NOMO-1 treated with DMSO at 0.1 percent for 48 hours (cell line): ENCODE measurements around the gene GAS7.

ENCODE experiments used
- DNase-seq: peaks from one replicate; lab custom pipeline; 2025; ENCODE audit not compliant: unreplicated experiment; lab: John Stamatoyannopoulos, UW

GAS7 gene

DNA sequence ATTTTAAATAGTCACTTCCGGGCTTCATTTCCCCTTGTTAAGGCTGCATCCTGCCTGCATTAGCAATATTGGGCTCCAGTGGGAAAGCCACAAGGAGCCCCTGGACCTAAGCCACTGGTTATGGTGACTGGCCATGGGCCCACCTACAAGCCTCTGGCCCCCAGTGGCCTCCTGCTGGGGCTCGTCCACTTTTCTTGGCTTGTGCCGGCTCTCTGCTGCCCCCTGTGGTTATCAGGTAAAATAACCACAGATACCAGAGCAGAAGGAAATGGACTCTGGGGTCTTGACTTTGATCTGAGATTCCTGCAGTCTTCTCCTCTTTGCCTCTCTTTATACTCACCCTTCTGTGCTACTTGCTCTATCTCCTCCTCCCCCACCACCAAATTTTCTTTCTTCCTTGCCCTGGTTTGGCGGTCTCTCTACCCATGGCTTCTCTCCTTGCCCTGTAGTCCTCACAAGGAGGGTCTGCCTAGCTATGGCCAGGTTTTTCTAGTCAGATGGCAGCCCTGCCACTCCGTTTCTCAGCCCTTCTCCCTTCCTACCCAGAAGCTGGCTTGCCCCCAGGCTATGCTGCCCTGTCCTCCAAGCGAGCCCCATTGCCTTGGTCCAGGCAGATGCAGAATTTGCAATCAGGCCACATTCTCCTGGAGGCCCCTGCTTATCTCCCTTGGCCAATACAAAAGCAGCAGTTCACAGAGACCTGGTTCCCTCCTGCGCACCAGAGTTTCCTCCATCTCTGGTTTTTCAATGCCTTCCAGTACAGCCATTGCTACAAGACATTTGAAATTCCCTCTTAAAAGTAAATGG is 210.4 kb downstream of the GAS7 start:
- DNase-seq: peak; percentile 1

DNA sequence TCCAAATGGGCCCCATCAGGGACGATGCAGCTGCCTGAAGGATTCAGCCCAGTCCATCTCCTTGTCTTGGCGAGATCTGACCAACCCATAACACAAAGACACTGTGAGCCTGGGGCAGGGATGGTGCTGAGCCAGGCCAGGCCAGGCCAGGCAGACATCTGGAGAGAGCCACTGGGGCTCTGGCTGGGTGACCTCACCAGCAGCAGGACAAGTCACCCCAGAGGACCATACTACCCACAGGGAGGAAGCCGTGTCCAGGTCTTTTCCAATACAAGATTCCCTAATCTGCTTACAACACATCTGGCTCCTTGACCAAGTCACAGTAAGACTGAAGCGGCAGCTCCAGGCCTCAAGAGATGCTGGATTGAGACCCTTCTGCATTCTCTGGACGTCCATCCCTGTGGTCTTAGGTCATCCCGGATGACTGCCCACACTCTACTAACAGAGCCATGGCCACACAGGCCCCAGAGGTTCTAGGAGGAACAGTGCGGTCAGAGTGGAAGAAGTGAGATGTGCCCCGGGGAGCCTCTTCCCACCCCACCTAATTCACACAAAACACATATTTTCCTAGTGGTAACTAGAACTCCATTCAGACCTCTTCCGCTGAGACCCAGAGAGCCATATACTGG is 211.5 kb downstream of the GAS7 start:
- no peak for DNase-seq

DNA sequence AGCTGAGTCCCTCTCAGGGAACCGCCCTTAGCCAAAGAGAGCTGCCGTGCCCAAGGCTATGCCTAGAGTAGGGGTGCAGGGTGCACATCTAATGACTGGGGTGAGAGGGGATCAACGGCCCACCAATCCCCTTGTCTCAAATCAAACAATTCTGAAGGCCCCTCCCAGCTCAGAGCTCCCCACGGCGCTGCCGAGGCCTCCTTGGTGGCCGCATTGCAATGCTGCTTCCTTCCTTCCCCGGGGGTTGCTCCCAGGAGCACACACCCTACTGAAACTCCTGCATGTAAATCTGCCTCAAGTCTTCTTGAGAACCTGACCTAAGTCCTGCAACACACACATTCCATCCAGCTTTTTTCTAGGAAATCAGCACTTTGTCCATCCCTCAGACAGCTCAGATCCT is 212.8 kb downstream of the GAS7 start:
- DNase-seq: no peak

DNA sequence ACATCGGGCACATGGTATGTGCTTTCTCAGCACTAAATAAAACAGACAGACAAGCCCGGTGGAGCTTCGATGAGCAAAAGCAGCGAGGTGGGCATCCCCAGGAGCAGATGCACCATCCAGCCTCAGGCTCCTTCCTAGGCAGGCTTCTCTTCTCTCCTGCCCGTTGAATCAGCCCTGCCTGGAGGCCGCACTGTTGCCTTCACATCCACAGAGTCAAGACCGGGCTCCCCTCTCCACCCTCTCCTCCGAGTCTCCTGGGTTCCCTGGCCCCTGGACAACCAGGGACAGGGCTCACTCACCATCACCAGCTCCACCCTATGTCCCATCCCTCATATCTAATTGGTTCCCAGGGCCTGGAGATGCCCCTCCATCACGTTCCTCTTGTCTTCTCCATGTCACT is 213.6 kb downstream of the GAS7 start:
- no peak for DNase-seq

DNA sequence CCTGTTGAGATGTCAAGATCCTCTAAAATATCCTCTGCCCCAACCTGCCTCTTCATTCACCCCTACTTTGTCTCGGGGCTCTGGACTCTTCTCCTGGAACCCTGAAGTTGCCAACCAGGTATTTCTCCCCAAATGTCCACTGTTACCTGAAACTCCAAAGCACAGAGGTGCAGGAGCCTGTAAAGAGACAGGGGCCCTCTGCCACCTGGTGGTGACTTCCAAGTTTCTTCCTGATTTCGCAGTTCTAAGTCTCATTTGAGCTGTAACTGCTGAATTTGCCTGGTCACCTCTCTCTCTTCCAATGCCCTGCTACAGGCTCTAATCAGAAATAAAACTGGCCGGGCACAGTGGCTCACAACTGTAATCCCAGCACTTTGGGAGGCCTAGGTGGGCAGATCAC is 216.2 kb downstream of the GAS7 start:
- peak; percentile 14 for DNase-seq

DNA sequence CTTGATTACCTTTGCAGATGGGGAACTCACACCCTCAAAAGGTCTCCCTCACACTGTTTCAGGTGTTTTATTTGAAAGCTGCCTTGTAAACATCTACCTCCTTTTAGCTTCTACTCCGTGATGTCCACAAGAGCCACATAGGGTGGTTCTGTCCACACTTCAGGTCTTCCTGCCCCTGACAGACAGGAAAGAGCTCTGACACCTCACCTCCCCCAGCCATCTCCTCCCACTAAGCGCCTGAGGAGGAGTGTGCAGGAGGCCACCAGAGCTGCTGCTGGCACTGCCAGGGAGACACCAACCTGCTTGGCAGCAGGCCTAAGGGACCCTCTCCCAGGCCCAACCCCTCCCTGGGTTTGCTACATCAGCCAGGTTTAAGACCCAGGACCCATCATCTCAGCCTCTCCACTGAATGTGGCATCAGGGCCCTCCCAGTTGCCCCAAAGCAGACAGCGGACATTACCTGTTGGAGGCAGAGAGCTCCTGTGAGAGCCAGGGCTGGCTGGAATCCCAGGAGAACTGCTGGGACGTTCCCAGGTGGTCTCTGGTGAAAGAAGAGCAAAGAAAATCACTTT is 217.0 kb downstream of the GAS7 start:
- no peak for DNase-seq

DNA sequence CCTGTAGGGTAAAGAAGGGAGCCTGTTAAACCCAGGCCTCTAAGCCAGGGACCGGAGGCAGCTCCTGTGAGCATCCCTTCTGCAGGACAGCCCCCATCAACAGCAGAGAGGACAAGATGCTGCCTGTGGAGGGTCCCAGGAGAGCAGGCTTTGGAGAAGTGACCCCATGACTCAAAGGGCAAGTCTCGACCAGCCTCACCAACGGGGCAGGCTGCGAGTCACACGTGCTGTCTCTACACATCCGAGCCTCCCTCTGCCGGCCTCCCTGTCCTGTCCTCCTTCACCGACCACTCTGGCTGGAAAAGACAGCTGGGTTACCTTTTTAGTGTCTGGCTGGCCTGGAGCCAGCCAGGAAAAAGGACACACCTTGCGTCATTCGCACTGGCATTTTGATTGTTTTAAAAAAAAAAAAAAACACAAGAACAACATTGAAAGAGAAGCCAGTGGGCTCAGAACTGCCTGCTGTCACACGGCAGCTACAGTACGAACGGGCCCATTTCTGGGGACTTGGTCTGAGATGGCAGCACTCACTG is 218.9 kb downstream of the GAS7 start:
- no peak for DNase-seq

DNA sequence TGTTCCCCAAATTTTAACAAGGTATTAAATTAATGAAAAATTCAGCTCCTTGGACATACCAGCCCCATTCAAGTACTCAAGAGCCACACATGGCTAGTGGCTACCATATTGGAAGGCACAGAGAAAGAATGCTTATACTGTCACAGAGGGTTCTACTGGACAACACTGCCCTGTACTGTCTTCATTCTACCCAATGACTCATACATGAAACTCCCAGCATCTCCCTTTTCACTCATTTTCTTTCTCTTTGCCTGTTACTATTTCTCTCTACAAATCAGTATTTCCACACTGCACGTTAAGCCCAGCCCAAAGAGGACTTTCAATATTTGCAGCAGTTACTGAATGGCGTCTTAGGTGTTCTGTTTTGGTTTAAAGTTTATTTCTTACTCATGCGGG is 221.2 kb downstream of the GAS7 start:
- no peak for DNase-seq

DNA sequence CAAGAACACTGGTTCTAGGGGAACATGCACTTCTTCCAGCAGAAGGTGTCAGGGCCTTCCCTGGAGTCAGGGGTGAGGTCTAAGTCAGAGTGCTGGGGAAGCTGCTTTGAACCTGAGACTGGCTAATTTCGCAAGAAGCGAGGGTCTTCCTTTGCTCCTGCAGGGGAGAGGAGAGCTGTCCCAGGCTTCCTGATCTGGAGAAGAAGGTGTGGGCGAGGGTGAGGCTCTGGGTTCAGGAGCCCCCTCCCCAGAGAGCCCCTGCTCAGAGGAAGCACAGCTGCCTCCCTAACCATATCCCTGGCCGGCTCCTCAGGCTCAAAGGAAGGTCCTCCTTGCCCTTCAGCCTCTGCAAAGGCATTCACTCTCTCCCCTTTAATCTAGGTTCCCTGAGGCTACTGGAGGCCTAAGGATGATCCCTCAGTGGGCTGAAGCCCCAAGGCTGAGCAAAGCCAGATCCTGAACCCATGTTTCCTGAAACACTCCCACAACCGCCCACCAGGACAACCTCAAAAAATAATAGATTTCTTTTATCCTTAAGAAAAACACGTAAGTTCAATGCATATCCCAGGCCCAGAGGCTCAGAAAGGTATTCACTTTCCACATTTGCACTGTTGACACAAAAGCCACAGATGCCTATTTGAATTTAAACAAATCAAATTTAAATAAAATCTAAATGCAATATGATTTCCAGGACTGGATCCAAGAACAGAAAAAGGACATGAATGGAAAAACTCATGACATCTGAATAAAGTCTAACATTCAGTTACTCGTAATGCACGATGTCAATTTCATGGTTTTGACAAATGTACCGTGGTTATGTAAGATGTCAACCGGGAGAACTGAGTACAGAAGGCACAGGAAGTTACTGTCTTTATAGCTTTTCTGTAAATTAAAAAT is 221.9 kb downstream of the GAS7 start:
- DNase-seq: no peak

DNA sequence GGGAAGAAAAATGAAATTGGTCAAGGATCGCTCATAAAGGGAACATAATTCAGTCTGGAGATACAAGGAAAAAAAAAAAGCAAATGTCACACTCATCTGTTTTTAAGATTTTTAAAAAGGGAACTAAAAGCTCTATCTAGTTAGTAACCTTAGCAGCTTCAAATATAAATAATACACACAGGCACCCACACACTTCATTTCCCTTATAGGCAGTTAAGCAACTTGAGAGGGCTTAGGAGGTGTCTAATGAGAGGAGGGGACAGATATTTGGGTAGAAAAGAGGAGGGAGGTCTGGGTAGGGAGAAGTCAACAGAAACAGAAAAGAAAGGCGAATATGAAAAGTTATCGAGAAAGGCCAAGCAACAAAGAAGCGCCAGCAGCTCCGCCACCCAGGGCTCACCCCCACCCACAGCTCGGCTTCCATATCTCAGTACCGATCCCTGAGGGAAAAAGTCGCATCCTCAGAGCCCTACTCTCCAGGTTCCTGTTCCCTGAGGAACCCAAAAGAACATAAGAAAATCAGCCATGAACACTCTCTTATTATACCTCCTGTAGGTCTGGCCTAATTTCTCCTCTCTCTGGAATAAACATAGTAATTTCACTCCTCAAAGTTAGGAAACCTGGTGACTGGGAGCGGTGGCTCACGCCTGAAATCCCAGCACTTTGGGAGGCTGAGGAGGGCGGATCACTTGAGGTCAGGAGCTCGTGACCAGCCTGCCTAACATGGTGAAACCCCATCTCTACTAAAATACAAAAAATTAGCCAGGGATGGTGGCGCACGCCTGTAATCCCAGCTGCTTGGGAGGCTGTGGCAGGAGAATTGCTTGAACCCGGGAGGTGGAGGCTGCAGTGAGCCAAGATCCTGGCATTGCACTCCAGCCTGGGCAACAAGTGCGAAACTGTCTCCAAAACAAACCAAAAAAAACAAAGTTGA is 223.7 kb downstream of the GAS7 start:
- peak; percentile 58 for DNase-seq

DNA sequence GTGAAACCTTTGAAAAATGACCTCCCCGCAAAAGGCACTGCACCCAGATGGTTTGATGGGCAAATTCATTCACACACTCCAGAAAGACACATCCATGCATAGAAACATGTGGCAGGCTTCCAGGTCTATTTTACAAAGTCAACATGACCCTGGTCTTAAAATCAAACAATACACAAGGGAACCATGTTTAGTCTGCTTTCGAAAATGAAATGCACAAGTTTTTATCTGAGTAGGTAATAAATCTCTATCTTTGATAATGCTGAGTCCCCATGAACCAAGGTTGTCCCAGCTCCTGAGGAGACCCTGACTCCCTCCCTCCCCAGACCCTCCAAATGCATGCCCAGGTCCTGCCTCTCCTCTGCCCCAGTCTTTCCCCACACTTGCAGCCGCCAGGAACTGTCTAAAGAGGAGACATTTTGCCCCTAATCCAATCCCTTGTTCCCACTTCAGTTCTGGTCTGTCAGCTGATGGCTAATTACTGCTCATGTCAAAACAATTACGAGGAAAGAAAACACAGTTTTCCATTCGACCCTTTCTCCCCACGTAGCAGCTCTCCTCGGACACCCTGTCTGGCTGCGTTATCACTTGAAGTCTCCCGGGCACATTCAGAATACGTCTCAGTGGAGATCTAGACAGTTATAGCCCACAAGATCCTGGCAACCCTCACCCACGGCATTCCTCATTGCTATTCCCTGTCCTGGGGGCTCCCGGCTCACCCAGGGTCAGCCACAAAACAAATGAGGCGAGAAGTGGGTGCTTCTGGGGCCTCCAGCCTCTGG is 224.5 kb downstream of the GAS7 start:
- no peak for DNase-seq

DNA sequence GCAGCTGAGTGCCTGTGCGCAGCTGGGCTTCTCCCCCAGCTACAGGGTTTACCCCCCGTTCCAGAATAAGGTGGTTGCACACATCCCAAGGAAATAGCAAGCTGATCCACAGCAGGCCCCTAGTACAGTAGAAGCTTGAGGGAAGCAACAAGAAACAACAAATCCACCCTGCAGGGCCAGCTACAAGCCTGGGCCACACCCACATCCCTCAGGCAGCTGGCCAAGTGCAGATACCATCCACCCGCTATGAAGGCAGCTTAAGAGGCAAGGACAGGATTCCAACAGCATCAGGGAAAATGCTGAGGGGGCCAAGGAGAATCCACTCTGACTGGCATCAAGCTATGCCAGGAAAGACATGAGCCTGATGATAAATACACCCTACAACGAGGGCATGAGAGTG is 226.4 kb downstream of the GAS7 start:
- DNase-seq: no peak

DNA sequence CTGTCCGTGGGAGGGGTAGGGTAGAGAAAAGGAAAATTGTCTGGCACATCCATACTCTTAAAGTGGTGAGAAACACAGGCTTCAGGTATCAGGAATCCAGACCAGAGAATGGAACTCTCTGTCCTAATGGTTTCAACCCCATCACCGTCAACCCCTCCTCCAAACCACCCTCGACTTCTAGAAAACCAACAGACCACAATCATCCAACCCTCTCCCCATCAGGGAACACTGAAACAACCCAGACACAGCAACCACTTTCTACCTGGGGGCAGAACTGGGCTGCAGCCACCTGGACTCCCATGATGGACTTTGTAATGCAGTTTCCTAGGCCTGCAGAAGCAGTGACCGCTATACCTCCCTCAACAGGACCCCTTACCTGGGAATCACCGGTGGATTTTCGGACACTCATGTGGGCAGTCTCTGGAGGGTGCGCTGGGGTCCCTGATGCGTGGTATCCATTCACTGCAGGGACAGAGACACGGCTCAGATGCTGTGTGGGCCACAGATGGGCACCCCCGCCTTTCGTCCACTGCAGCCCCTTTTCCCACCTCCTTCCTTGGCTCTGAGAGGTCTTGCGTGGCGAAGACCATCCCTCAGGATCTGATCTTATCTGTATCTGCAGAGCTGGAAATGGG is 229.0 kb downstream of the GAS7 start:
- DNase-seq: no peak

DNA sequence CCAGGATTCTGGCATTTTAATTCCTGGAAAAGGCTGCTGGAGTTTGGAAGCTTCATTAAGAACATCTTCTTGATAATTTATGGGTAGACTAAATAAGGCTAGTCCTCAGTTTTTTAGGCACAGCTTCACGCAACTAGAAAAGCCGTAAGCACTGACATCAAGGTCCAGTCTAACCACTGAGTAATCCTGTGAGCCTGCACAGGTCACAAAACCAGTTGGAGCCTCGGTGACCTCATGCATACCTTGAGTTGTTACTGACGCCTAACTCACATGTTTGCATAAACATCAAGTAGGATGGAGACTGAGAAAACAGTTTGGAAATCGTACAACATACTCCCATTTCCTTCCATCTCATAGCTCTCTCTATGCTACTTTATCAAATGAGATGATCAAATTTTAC is 229.5 kb downstream of the GAS7 start:
- no peak for DNase-seq

DNA sequence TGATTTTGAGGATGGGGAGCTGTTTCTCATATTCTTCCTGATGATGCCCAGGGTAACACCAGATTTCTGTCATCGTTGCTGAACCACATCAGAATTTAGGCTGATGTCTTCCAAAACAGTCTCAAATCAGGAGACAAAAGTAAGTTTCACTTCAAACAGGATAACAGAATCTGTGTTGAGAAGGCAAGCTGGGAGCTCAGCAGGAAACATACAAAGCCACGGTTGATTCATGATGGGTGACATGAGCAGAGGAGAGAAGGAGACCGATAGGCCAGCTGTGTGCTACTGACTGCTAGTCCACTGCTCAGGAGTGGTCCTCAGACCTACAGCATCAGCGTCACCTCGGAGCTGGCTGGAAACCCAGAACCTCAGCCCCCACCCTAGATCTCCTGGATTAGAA is 230.4 kb downstream of the GAS7 start:
- no peak for DNase-seq

DNA sequence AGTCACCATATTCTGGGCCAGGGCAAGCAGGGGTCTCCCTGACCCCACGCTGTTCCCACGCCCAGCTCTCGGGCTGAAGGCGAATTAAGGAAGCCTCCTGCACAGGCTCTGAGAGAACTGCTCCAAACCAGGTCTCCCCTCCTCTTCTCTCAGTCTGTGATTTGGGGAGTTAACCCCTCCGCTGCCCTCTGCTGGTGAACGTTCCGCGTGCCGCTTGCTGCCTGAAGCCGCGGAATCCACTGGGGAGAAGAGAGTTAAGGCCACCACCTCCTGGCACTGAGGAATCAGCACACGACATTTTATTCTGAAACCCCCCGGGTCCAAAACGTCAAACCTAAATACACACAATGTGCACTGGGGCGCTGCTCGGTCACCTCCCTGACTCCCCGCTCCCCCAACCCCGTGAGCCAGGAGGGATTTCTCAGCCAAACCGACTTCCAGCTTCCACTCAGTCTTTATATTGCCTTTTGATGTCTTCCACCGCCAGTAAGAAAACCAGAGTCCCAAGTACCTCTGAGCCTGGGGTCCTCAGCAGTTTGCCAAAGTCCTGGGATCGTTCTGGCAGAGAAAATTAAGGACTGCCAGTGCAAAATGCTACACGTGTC is 238.9 kb downstream of the GAS7 start:
- no peak for DNase-seq

DNA sequence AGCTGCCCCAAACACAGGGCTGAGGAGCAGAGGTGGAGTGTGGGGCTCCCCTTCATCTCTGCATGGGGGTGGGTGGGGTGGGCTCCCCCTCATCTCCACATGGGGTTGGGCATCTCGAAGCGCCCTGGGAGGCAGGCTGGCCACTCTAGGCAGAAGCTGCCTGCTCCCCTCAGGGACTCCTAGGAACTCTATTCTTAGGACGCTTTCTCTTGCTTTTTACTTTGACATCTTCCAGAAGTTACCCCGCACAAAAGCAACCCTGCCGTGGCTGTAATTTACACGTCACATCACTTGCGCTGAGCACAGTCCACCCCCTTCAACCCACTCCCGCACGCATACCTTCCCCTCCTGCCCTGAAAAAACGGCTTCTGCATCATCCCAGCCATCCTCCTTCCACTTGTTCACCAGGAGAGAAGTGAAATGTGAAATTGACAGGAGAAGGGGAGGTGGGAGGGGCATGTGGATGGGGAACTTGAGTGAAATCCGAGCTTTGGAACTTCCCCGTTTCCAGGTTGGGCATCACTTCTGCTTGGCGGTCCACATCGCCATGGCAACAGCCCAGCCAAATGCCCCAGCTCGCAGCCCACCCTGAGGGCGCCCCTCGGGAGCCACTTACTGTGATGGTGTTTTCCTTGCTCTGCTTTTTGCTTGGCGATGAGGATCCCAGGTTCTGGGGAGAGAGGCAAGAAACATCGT is 239.7 kb downstream of the GAS7 start:
- no peak for DNase-seq

DNA sequence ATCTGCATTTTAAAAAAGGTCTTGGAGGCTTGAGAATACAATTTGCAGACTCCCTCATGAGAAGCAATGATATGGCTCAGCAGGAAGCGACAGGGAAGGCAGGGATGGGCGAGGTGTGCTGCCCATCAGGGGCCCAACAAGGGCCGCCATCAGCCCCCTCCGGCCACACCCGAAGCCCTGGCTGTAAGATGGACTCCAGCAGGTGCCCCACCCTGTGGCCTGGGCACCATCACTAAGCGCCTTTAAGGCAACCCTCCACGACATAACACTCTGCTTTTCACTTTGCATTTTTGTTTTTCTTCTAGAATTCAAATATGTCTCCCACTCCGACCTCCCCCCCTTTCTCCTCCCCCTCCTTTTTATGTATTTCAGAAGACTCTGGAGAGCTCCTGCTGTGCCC is 241.2 kb downstream of the GAS7 start:
- no peak for DNase-seq
